Measurements from ENCODE around the gene STARD3NL.

STARD3NL gene

DNA sequence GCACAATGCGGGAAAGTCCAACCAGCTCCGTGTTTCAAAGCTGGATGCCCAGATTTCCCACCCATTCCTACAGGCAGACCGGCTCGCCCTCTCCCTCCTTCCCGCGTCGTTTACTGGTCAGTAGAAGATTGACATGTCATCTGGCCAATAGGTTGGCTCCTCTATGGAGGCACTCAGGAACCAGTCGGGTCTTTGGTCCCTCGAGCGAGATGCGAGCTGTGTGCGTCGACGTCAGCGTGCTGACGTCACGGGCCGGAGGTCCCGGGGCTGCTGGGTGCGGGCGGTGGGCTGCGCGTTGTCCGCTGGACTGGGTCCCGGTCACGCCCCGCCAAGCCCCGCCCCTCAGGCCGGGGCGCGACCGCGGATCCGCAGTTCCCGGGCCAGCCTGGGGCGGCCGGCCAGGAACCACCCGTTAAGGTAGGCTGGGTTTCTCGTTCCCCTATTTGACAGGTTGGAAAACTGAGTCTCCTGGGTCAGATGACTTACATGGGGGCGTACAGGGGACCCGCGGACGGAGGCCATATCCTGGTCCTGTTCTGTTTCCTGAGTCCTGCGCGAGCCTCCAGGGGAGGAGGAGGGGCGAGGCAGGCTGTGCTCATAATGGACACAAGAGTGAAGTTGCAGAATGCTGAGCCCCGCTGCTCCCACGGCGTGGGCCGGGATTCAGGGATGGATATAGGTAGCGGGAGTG is at the start of gene STARD3NL:
Gene STARD3NL, plus strand, starts transcription at position 242 of the 691 bp plus-strand sequence. CDS start 29,260 bp downstream, outside the sequence.
- Histone ChIP-seq H3K4me1 (peaks cover 6% of the 10 kb centered on the region; the same call in 1 of the 2 replicates), H3K4me3 (peak within 1 kb of the TSS; percentile 76), H3K36me3 (replicated peaks) (no peaks in the 10 kb centered on the region), H3K9me3 (no peaks in the 10 kb centered on the region), H3K27me3 (ENCODE audit: low read depth) (no peaks in the 10 kb centered on the region)
- peak; percentile 99 for DNase-seq (ENCODE audit: low spot score in 2 of 2)
- in situ Hi-C loops (cut with MboI; ENCODE audit: low sequenced_read_pairs), result no loop called here

DNA sequence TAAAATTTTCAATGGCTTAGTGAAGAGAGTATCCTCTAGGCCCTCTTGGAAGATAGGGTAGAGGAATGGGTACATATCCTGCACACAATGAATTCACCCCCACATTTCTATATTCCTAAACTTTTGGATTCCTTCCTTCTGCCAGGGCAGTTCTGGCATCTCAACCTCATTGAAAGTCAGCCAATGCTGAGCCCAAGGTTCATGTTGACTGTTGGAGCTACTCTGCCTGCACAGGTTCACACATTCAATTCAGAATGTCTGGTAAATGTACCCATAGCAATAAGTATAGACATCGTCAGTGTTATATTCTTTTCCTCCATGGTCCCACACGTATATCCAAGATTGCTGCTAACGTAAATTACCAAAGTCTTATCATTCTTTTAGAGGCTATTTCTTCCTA is 48.9 kb upstream of the STARD3NL start:
- in situ Hi-C loops (cut with MboI; ENCODE audit: low sequenced_read_pairs), result no loop called here
- Histone ChIP-seq H3K4me1 (no peaks in the 10 kb centered on the region), H3K9me3 (no peaks in the 10 kb centered on the region), H3K4me3 (no peak overlapping the region), H3K36me3 (replicated peaks) (no peaks in the 10 kb centered on the region), H3K27me3 (ENCODE audit: low read depth) (no peaks in the 10 kb centered on the region)
- DNase-seq (ENCODE audit: low spot score in 2 of 2), result no peak

DNA sequence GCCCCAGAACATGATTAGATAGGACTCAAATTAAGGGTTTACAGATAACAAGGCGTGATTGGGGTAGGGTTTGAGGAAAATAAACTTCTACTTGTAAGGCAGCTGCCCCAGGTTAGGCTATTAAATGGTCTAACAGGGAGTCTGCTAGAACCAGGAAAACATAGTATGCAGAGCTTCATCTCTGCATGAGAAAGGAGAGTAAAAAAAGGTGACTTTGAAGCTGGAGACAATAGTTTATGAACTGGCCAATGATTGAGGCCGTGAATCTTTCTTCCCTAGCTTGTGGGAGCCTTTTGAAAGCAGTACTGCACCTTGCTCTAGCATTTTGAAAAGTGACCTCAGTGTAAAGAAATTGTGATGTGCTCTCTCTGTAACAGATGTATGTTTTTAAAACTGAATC is 48.5 kb upstream of the STARD3NL start:
- H3K4me1 ChIP-seq, result no peaks in the 10 kb centered on the region
- in situ Hi-C loops (cut with MboI; ENCODE audit: low sequenced_read_pairs), result no loop called here
- no peaks in the 10 kb centered on the region for H3K36me3 ChIP-seq (replicated peaks)
- no peak overlapping the region for H3K4me3 ChIP-seq
- H3K9me3 ChIP-seq, result no peaks in the 10 kb centered on the region
- no peaks in the 10 kb centered on the region for H3K27me3 ChIP-seq (ENCODE audit: low read depth)
- DNase-seq (ENCODE audit: low spot score in 2 of 2), result no peak

DNA sequence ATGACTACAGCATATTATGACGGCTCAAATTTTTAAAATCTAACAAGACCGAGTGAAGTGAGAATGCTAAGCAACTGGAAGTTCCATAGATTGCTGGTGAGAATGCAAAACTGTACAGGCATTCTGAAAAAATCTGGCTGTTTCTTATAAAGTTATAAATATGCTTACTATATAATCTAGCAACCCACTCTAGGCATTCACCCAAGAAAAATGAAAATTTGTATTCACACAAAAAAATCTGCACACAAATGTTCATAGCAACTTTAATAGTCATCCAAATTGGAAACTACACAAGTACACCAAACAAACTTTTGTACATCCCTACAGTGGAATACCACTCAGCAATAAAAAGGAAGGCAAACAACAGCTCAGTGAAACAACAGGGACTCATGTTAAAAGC is 39.9 kb upstream of the STARD3NL start:
- Histone ChIP-seq H3K36me3 (replicated peaks) (no peaks in the 10 kb centered on the region), H3K9me3 (no peaks in the 10 kb centered on the region), H3K27me3 (ENCODE audit: low read depth) (no peaks in the 10 kb centered on the region), H3K4me3 (no peak overlapping the region), H3K4me1 (no peaks in the 10 kb centered on the region)
- in situ Hi-C loops (cut with MboI; ENCODE audit: low sequenced_read_pairs), result no loop called here
- no peak for DNase-seq (ENCODE audit: low spot score in 2 of 2)

GRCh38 chr7:38141187-38141586 is 36.9 kb upstream of the STARD3NL start:
- in situ Hi-C loops (cut with MboI; ENCODE audit: low sequenced_read_pairs), result no loop called here
- H3K9me3 ChIP-seq, result no peaks in the 10 kb centered on the region
- H3K36me3 ChIP-seq (replicated peaks), result no peaks in the 10 kb centered on the region
- H3K27me3 ChIP-seq (ENCODE audit: low read depth), result no peaks in the 10 kb centered on the region
- no peak for DNase-seq (ENCODE audit: low spot score in 2 of 2)
- no peak overlapping the region for H3K4me3 ChIP-seq
- H3K4me1 ChIP-seq, result no peaks in the 10 kb centered on the region

DNA sequence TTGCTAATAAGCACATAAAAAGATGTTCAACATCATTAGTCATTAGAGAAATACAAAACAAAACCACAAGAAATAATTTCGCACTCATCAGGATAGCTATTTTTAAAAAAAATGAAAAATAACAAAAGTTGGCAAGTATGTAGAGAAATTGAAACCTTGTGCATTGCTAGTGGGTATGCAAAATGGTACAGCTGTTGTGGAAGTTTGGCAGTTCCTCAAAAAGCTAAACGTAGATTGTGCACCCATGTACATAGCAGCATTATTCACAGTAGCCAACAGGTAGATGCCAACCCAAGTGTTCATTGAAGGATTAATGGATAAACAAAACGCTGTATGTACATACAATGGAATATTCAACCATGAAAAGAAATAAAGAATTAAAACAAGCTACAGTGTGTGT is 35.3 kb upstream of the STARD3NL start:
- Histone ChIP-seq H3K9me3 (no peaks in the 10 kb centered on the region), H3K27me3 (ENCODE audit: low read depth) (no peaks in the 10 kb centered on the region), H3K4me3 (no peak overlapping the region), H3K36me3 (replicated peaks) (no peaks in the 10 kb centered on the region), H3K4me1 (no peaks in the 10 kb centered on the region)
- no peak for DNase-seq (ENCODE audit: low spot score in 2 of 2)
- in situ Hi-C loops (cut with MboI; ENCODE audit: low sequenced_read_pairs), result no loop called here

DNA sequence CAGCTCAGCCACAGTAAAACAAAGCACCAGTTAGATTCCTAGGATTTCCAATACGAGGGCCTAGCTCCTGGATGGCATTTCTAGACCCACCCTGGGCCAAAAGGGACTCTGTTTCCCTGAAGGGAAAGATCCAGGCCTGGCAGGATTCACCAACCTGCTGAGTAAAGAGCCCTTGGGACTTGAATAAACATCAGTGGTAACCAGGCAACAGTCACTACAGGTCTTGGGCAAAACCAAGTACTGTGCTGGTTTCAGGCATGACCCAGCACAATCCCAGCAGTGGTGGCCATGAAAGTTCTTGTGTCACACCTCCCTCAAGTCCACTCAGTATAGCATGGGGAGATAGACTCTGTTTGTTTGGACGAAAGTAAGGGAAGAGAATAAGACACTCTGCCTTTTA is 31.0 kb upstream of the STARD3NL start:
- H3K27me3 ChIP-seq (ENCODE audit: low read depth), result no peaks in the 10 kb centered on the region
- H3K4me1 ChIP-seq, result no peaks in the 10 kb centered on the region
- in situ Hi-C loops (cut with MboI; ENCODE audit: low sequenced_read_pairs), result no loop called here
- H3K9me3 ChIP-seq, result no peaks in the 10 kb centered on the region
- H3K4me3 ChIP-seq, result no peak overlapping the region
- H3K36me3 ChIP-seq (replicated peaks), result no peaks in the 10 kb centered on the region
- DNase-seq (ENCODE audit: low spot score in 2 of 2), result no peak

- no peaks in the 10 kb centered on the region for H3K9me3 ChIP-seq
- DNase-seq (ENCODE audit: low spot score in 2 of 2), result no peak
- in situ Hi-C loops (cut with MboI; ENCODE audit: low sequenced_read_pairs), result no loop called here
- H3K4me3 ChIP-seq, result no peak overlapping the region
- no peaks in the 10 kb centered on the region for H3K4me1 ChIP-seq
- no peaks in the 10 kb centered on the region for H3K36me3 ChIP-seq (replicated peaks)
- H3K27me3 ChIP-seq (ENCODE audit: low read depth), result no peaks in the 10 kb centered on the region
These were observed 26.5 kb upstream of the STARD3NL start for GRCh38 chr7:38151556-38151955.

GRCh38 chr7:38153515-38153914 is 24.5 kb upstream of the STARD3NL start:
- Histone ChIP-seq H3K27me3 (ENCODE audit: low read depth) (no peaks in the 10 kb centered on the region), H3K36me3 (replicated peaks) (no peaks in the 10 kb centered on the region), H3K4me1 (no peaks in the 10 kb centered on the region), H3K4me3 (no peak overlapping the region), H3K9me3 (no peaks in the 10 kb centered on the region)
- DNase-seq (ENCODE audit: low spot score in 2 of 2), result no peak
- in situ Hi-C loops (cut with MboI; ENCODE audit: low sequenced_read_pairs), result no loop called here

- no peaks in the 10 kb centered on the region for H3K4me1 ChIP-seq
- no peaks in the 10 kb centered on the region for H3K27me3 ChIP-seq (ENCODE audit: low read depth)
- no peak overlapping the region for H3K4me3 ChIP-seq
- no peaks in the 10 kb centered on the region for H3K9me3 ChIP-seq
- H3K36me3 ChIP-seq (replicated peaks), result no peaks in the 10 kb centered on the region
- in situ Hi-C loops (cut with MboI; ENCODE audit: low sequenced_read_pairs), result no loop called here
- no peak for DNase-seq (ENCODE audit: low spot score in 2 of 2)
These were observed 23.8 kb upstream of the STARD3NL start for GRCh38 chr7:38154278-38154677.

DNA sequence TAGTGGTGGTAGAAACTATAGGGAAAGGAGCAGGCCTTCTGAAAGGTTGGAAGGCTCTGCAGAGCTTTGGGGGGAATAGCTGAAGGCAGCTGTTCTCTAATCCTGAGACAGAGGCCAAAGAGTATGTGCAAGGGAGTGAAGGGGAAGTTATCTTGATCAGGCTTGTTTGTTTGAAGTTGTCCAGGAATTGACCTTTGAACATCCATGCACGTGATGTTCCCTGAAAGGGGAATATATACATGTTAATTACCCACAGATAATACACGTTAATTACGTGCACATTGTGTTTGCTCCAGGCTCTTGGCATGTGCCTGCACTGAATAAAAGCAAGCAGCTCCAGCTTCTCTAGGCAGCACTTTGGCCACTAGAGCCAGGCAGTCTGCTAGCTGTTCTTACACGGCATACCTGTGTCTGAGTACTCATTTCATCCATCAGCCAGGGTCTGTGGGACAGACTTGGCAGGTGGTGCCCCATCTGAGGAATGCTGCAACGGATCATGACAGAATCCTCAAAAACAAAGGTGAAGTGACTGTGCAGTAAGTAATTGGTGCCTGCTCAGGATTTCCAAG is 18.0 kb upstream of the STARD3NL start:
- in situ Hi-C loops (cut with MboI; ENCODE audit: low sequenced_read_pairs), result no loop called here
- DNase-seq (ENCODE audit: low spot score in 2 of 2), result no peak
- Histone ChIP-seq H3K36me3 (replicated peaks) (no peaks in the 10 kb centered on the region), H3K4me3 (no peak overlapping the region), H3K4me1 (no peaks in the 10 kb centered on the region), H3K27me3 (ENCODE audit: low read depth) (no peaks in the 10 kb centered on the region), H3K9me3 (no peaks in the 10 kb centered on the region)

DNA sequence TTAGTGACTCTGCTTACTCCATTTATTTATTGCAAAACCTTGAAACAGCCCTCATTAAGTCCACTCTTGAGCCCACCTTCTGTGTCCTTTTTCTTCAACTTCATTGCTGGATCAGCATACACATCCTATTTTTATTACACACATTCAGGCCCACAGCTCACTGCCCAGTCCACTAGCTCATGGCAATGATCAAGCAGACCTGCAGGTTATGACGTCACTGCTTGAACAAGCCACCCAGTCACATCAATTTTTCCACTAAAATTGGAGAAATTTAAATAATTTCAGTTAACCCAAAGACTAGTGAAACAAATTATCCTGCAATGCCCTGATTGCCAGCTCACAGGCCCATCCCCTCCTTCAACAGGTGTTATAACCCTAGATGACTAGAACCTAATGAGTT is 16.0 kb upstream of the STARD3NL start:
- Histone ChIP-seq H3K4me1 (no peaks in the 10 kb centered on the region), H3K36me3 (replicated peaks) (no peaks in the 10 kb centered on the region), H3K4me3 (no peak overlapping the region), H3K9me3 (no peaks in the 10 kb centered on the region), H3K27me3 (ENCODE audit: low read depth) (no peaks in the 10 kb centered on the region)
- in situ Hi-C loops (cut with MboI; ENCODE audit: low sequenced_read_pairs), result no loop called here
- DNase-seq (ENCODE audit: low spot score in 2 of 2), result no peak

- H3K4me3 ChIP-seq, result no peak overlapping the region
- no peaks in the 10 kb centered on the region for H3K9me3 ChIP-seq
- DNase-seq (ENCODE audit: low spot score in 2 of 2), result no peak
- no peaks in the 10 kb centered on the region for H3K4me1 ChIP-seq
- H3K27me3 ChIP-seq (ENCODE audit: low read depth), result no peaks in the 10 kb centered on the region
- in situ Hi-C loops (cut with MboI; ENCODE audit: low sequenced_read_pairs), result no loop called here
- H3K36me3 ChIP-seq (replicated peaks), result no peaks in the 10 kb centered on the region
These were observed 14.4 kb upstream of the STARD3NL start for GRCh38 chr7:38163671-38164070.

GRCh38 chr7:38168890-38169570 is 9.0 kb upstream of the STARD3NL start:
- in situ Hi-C loops (cut with MboI; ENCODE audit: low sequenced_read_pairs), result no loop called here
- no peak overlapping the region for H3K4me3 ChIP-seq

More at GRCh38 chr7:38168890-38169570, 9.0 kb upstream of the STARD3NL start:
- no peaks in the 10 kb centered on the region for H3K36me3 ChIP-seq (replicated peaks)
- H3K9me3 ChIP-seq, result no peaks in the 10 kb centered on the region
- H3K27me3 ChIP-seq (ENCODE audit: low read depth), result peaks cover 16% of the 10 kb centered on the region
- no peaks in the 10 kb centered on the region for H3K4me1 ChIP-seq
- no peak for DNase-seq (ENCODE audit: low spot score in 2 of 2)

Measured in HAP-1 (cell line).